GM06990 (cell line): ENCODE data around the gene ALK.

Experiments
- DNase-seq: peaks from one replicate; pipeline ENCODE4 v3.0.0-alpha.2; 2011; ENCODE audit not compliant: insufficient read length; ENCODE audit errors: extremely low read depth
- H3K27me3 ChIP-seq: replicated peaks from 2 replicates; pipeline ENCODE4 v1.6.0; 2011; ENCODE audit warnings: low read length; ENCODE audit not compliant: control insufficient read depth, insufficient read depth
- H3K36me3 ChIP-seq: 2 replicates; pipeline ENCODE4 v1.5.1; 2011; ENCODE audit warnings: low read length; ENCODE audit not compliant: control insufficient read depth, insufficient read depth
- H3K4me3 ChIP-seq: replicated peaks from 2 replicates; pipeline ENCODE4 v1.5.1; 2011; ENCODE audit warnings: low read depth, mild to moderate bottlenecking, control low read depth, low read length
- CTCF ChIP-seq: IDR thresholded peaks from 2 replicates; pipeline ENCODE4 v1.5.1; 2011; ENCODE audit warnings: low read length, control low read depth, mild to moderate bottlenecking, inconsistent platforms; ENCODE audit not compliant: insufficient read depth, poor library complexity, severe bottlenecking

Gene ALK

GRCh38 chr2:29367986-29368658 lies 553.3 kb downstream of the ALK start:
- Histone ChIP-seq H3K36me3 (no peaks in the 10 kb centered on the region), H3K4me3 (no peak overlapping the region), H3K27me3 (no peaks in the 10 kb centered on the region; the same call in 1 of the 2 replicates)
- DNase-seq = no peak
- no peak for TF ChIP-seq CTCF

- Histone ChIP-seq H3K27me3 (no peaks in the 10 kb centered on the region; the same call in 1 of the 2 replicates), H3K36me3 (no peaks in the 10 kb centered on the region), H3K4me3 (no peak overlapping the region)
- no peak for DNase-seq
- TF ChIP-seq CTCF = no peak
Observed at GRCh38 chr2:29363111-29363510, 558.3 kb downstream of the ALK start.

DNA sequence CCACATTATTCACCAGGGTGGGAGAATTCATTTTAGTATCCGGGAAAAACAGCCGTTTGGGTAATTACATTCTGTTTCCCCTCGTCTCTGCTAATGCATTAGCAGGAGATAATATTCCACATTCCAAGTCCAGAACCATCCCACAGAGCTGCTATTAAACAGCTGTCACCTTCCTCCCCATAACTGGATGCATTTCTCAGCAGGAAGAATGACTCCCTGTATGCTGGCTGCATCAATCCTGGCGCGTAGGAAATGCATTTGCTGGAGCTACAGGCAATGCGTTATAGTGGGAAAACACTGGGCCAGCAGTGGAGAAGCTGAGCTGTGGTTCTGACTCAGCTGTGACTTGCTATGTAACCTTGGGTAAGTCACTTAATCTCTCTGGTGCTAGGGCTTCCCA lies 560.2 kb downstream of the ALK start:
- Histone ChIP-seq H3K4me3 (no peak overlapping the region), H3K27me3 (no peaks in the 10 kb centered on the region; the same call in 1 of the 2 replicates), H3K36me3 (no peaks in the 10 kb centered on the region)
- TF ChIP-seq CTCF = no peak
- no peak for DNase-seq

DNA sequence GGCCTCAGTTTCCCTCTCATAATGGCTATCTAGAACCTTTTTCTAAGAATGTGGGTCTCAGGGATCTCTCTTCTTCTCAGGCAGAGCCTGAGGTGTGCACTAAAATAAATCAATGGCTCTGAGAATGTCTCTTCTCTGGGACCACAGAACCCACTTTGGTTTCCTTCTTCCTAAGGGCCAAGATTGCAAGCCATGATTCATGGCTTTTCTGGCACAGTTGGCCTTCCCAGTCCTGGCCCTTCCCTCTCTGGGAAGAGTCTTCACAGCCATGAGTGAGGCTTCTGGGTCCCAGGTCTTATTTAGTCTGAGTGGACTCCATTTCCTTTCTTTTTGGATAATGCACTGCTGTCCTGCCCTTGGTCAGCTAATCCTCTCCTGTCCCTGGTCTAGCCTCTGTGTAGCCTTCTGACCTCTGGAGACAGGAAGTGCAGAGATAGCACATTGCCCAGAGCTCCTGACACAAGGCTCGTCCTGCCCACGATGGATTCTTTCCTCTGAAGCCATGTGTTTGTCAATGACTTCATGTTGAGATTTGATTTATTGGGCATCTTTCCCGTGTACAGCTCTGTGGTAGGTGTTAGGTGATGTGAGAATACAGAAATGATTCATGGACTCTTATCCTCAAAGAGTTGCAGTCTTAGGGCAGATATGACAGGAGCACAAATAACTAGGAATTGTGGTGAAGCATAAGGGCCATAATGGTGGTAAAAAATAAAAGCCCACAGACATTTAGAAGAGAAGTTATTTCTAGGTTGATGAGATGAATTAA lies 561.2 kb downstream of the ALK start:
- no peak for TF ChIP-seq CTCF
- Histone ChIP-seq H3K27me3 (no peaks in the 10 kb centered on the region; the same call in 1 of the 2 replicates), H3K36me3 (no peaks in the 10 kb centered on the region), H3K4me3 (no peak overlapping the region)
- no peak for DNase-seq

- DNase-seq = no peak
- Histone ChIP-seq H3K36me3 (no peaks in the 10 kb centered on the region), H3K27me3 (no peaks in the 10 kb centered on the region; the same call in 1 of the 2 replicates), H3K4me3 (no peak overlapping the region)
- TF ChIP-seq CTCF = no peak
Observed at GRCh38 chr2:29353403-29353991, 567.9 kb downstream of the ALK start.
